NAMALWA (cell line): Measurements from ENCODE around the gene MMRN2.
"Not testable (repeated sequence)": the region's sequence is repeated elsewhere in the genome, so short reads cannot be mapped to it uniquely, and the experiment has no call there.

Source experiments
- DNase-seq: peaks from one replicate; pipeline ENCODE4 v3.0.0-alpha.2; 2015; ENCODE audit warnings: low spot score

Gene MMRN2, protein sequence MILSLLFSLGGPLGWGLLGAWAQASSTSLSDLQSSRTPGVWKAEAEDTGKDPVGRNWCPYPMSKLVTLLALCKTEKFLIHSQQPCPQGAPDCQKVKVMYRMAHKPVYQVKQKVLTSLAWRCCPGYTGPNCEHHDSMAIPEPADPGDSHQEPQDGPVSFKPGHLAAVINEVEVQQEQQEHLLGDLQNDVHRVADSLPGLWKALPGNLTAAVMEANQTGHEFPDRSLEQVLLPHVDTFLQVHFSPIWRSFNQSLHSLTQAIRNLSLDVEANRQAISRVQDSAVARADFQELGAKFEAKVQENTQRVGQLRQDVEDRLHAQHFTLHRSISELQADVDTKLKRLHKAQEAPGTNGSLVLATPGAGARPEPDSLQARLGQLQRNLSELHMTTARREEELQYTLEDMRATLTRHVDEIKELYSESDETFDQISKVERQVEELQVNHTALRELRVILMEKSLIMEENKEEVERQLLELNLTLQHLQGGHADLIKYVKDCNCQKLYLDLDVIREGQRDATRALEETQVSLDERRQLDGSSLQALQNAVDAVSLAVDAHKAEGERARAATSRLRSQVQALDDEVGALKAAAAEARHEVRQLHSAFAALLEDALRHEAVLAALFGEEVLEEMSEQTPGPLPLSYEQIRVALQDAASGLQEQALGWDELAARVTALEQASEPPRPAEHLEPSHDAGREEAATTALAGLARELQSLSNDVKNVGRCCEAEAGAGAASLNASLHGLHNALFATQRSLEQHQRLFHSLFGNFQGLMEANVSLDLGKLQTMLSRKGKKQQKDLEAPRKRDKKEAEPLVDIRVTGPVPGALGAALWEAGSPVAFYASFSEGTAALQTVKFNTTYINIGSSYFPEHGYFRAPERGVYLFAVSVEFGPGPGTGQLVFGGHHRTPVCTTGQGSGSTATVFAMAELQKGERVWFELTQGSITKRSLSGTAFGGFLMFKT

GRCh38 chr10:86957471-86958115, at the start of gene MMRN2:
Gene MMRN2 (minus strand): TSS chr10:86957615. CDS start chr10:86957541, 74 bp downstream.
- no peak for DNase-seq

GRCh38 chr10:87007124-87007523, 49.7 kb upstream of the MMRN2 start:
- not testable (repeated sequence) for DNase-seq

GRCh38 chr10:87000491-87000890, 43.1 kb upstream of the MMRN2 start:
- no peak for DNase-seq

GRCh38 chr10:86999802-87000403, 42.5 kb upstream of the MMRN2 start:
- DNase-seq = not testable (repeated sequence)

- no peak for DNase-seq
Observed at GRCh38 chr10:86992929-86993328, 35.5 kb upstream of the MMRN2 start.

DNA sequence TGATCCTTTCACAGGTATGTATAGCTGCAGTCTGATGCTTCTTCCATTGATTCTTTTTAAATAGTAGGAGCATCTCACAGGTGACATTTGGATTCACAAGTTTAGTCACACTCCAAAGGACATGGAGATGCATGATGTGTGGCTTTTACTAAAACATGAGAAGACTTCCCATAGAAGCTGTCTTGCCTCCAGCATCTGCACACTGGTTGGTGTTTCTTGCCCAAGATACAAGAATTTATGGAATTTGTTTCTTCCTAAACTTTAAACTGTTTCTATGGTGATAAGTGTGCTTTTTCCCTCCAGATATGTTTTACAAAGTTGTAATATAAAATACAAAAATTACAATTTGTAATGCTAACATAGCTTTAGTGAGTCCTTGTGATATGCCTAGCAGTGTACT, 35.0 kb upstream of the MMRN2 start:
- no peak for DNase-seq

DNA sequence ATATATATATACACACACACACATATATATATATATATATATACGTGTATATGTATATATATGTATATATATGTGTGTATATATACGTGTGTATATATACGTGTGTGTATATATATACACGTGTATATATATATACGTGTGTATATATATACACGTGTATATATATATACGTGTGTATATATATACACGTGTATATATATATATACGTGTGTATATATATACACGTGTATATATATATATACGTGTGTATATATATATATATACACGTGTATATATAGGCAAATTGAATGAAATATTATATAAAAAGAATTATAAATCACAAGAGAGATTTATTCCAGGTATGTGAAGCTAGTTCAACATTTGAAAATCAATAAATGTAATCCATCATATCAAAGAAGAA, 33.9 kb upstream of the MMRN2 start:
- not testable (repeated sequence) for DNase-seq

DNA sequence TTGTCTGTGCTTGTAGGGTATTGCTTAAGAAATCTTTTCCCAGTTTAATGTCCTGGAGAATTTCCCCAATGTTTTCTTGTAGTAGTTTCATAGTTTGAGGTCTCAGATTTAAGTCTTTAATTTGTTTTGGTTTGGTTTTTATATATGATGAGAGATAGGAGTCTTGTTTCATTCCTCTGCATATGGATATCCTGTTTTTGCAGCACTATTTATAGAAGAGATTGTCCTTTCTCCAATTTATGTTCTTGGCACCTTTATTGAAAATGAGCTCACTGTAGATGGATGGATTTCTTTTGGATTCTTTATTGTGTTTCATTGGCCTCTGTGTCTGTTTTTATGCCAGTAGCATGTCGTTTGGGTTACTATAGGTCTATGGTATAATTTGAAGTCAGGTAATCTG, 31.1 kb upstream of the MMRN2 start:
- no peak for DNase-seq

GRCh38 chr10:86984498-86984897, 27.1 kb upstream of the MMRN2 start:
- not testable (repeated sequence) for DNase-seq

DNA sequence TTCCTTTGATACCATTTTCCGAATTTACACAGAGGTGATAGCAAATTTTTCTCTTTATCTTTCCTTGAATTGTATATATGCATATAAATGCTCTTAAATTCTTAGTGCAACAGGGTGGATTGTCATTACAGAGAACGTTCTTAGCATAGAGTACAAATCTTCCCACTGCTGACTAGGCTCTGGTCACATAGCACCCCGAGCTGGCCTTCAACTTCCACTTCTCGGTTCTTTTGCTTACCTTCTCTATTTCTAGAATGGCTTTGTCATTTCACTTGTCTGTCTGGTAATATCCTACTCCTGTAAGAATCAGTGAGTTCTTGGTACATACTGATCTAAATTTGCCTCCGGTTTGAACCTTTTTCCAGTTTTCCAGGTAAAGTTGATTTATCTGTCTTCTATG, 24.3 kb upstream of the MMRN2 start:
- DNase-seq = no peak

- not testable (repeated sequence) for DNase-seq
Observed at GRCh38 chr10:86981020-86981419, 23.6 kb upstream of the MMRN2 start.

DNA sequence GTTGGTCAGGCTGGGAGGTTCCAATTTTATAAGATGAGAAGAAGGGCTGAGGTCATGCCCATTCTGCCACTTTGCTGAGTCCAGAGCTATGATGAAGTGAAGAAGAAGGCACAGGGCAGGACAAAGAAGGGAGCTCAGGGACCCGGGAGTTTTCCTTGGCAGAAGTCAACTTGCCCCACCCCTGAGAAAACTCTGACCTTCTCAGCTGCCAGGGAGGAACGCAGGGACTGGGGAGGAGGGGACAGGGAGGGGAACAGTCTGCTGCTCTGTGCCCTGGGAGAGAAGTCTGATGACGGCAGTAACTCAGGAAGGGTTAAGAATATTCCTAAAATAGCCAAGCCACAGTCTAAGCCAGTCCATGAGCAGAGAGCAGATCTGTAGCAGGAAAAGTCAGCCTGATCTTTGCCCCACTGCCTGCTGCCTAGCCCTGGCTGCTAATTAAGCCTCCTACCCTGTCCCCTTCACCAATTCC, 22.6 kb upstream of the MMRN2 start:
- DNase-seq = no peak

GRCh38 chr10:86979296-86979818, 21.9 kb upstream of the MMRN2 start:
- DNase-seq = no peak

DNA sequence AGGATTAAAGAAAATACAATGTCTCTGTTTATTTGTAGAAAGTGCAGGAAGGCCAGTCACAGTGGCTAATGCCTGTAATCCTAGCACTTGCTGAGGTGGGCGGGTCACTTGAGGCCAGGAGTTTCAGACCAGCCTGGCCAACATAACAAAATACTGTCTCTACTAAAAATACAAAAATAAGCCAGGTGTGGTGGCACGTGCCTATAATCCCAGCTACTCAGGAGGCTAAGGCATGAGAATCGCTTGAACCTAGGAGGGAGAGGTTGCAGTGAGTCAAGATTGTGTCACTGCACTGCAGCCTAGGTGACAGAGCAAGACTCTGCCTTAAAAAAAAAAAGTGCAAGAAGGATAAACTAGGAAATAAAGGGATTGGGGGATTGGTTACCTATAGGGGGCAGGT, 21.0 kb upstream of the MMRN2 start:
- not testable (repeated sequence) for DNase-seq

DNA sequence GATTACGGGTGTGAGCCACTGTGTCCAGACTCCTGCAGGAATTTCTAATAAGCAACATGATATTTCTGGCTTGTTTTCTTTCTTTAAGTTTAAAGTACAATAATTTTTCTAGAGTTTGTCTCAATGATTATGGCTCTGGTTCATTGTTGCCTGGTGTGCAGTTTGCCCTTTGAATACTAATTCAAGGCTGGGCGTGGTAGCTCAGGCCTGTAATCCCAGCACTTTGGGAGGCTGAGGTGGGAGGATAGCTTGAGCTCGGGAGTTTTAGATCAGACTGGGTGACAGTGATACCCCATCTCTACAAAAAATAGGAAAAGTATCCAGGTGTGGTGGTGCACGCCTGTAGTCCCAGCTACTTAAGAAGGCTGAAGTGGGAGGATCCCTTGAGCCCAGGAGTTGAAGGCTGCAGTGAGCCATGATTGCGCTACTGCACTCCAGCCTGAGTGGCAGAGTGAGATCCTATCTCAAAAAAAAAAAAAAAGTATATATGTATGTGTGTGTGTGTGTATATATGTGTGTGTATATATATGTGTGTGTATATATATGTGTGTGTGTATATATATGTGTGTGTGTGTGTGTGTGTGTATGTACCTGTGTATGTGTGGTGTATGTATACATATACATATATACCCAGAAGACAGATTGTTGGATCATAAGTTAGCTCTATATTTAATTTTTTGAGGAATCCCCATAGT, 19.1 kb upstream of the MMRN2 start:
- DNase-seq = no peak

DNA sequence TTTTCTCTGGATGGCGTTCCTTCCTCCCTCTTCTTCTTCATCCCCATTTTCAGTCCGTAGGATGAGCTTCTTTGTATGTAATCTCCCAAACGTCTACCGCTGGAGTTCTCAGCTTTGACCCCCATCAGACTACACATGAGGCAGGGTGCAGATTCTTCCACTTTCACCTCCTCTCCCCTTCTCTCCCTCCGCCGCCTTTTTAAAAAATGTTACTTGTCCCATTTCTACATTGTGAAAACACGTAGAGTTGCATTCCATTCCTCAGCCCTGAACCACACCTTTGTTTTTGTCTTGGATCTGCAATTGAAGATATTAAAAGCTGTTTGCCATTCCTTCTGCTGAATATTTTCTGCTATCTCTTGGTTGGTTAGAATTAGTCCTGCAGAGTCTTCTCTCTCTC, 17.1 kb upstream of the MMRN2 start:
- no peak for DNase-seq

GRCh38 chr10:86972613-86973380, 15.4 kb upstream of the MMRN2 start:
- DNase-seq = no peak

DNA sequence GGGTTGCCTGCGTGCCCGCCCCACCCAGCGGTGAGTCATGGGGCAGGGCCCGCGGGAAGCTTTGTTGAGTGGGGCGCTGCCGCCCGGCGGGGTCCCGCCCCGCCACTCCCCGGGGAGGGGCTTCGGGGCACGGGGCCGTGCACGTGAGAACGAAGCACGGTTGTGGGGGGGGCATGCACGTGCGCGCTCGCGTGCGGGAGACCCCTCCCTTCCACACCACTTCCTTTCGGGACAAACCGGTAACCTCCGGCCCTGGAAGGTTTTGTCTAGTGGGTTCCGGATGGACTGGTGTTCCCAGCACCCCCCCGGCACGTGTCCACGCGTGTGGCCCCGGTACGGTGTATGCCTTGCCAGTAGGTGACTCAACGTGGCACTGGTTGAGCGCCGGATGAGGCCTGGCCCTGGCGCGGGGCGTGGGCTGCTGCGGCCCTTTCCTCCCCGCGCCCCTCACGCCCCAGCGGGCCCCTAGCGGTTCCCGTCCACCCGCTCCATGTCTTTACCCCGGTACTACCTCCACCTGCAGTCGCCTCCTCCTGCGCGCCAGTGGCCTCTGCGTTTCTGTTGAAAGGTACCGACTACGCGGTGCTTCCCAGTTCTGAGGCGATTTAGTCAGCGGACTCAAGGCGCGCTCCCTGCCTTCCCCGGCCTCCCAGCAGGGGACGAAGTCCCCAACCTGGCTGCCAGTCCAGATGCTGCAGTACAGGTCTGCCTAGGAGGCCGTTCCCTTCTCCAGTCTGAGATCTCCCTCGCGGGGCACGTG, 14.0 kb upstream of the MMRN2 start:
- DNase-seq = peak; percentile 87

GRCh38 chr10:86970982-86971231, 13.5 kb upstream of the MMRN2 start:
- no peak for DNase-seq
